ENCODE results near the gene NDE1.
"Not testable (repeated sequence)": the region's sequence is repeated elsewhere in the genome, so short reads cannot be mapped to it uniquely, and the experiment has no call there.

The NDE1 gene, protein sequence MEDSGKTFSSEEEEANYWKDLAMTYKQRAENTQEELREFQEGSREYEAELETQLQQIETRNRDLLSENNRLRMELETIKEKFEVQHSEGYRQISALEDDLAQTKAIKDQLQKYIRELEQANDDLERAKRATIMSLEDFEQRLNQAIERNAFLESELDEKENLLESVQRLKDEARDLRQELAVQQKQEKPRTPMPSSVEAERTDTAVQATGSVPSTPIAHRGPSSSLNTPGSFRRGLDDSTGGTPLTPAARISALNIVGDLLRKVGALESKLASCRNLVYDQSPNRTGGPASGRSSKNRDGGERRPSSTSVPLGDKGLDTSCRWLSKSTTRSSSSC

DNA sequence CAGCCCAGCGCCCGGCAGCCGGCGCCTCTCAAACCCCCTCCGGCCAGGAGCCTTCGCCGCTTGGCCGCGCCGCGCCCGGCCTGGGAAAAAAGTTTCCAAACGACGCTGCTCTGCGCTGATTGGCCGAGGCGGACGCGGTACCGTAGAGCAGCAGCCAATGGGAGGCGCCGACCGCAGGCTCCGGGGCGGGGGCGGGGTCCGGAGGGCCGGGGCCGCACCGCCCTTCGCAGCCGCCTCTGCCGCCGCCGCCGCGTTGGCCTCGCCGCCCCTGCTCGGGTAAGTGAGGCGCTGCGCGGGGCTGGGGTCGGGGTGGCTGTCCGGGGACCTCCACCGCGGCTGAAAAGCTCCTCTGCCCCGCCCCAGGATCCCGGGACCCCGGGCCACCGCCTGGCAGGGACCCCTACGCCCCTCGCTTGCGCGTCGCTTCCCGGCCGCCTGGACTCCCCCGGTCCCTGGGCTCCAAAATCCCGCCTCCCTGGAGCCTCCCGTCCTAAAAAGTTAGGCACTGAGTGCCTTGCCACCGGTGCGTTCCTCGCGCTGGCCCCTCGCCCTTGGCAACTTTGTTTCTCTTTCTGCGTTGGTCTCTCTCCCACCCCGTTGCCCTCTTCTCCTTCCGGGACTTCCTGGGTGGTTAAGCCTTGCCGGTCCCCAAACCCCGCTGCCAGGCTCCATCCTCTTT, at the start of gene NDE1:
TSS of gene NDE1 (plus strand) at position 227 of the 679 bp plus-strand sequence. CDS start 14,534 bp downstream, outside the sequence.
- DNase-seq (ENCODE audit: low spot score in 2 of 2), result peak; percentile 87 to 94
- H3K4me1 ChIP-seq, result peaks cover 25% of the 10 kb centered on the region

DNA sequence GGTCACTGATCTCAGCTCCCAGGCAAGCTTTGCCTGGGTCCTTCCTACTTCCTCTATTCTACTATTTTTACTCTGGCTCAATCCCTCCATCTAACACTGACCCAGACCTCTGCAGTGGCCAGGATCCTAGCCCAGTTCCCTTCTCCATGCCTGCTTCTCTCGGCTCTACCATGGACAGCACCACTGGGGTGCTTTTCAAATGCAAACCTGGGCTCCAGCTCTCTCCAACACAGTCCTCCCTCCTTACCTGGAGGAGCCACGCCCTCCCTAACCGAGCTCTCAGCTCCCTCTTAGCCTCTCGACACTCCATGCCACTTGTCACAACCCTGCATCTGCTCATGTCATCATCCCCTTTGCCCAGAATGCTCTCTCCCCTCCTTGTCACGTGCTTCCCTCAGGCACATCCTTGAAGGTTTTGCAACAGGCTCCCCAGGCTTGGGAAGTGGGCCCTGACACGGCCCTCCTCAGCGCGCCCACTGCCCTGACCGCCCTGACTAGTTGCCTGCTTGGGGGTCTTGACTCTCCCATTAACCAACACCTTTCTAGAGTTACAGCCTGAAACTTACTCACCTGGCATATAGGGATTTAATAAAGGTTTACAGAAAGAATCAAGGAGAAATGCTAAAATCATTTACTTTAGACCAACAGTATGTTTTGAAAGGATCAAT, 48.7 kb upstream of the NDE1 start:
- H3K9me3 ChIP-seq, result no peaks in the 10 kb centered on the region
- in situ Hi-C loops (cut with MboI; ENCODE audit: low sequenced_read_pairs), result no loop called here
- H3K4me3 ChIP-seq, result no peak overlapping the region
- H3K36me3 ChIP-seq (replicated peaks), result peaks cover 19% of the 10 kb centered on the region
- H3K27me3 ChIP-seq (ENCODE audit: low read depth), result no peaks in the 10 kb centered on the region
- DNase-seq (ENCODE audit: low spot score in 2 of 2), result no peak
- no peaks in the 10 kb centered on the region for H3K4me1 ChIP-seq

More for the DNA sequence above, at the start of gene NDE1:
- in situ Hi-C loops (cut with MboI; ENCODE audit: low sequenced_read_pairs), result no loop called here
- H3K27me3 ChIP-seq (ENCODE audit: low read depth), result no peaks in the 10 kb centered on the region
- H3K36me3 ChIP-seq (replicated peaks), result peaks cover 16% of the 10 kb centered on the region
- H3K9me3 ChIP-seq, result no peaks in the 10 kb centered on the region
- peak within 1 kb of the TSS; percentile 87 for H3K4me3 ChIP-seq

DNA sequence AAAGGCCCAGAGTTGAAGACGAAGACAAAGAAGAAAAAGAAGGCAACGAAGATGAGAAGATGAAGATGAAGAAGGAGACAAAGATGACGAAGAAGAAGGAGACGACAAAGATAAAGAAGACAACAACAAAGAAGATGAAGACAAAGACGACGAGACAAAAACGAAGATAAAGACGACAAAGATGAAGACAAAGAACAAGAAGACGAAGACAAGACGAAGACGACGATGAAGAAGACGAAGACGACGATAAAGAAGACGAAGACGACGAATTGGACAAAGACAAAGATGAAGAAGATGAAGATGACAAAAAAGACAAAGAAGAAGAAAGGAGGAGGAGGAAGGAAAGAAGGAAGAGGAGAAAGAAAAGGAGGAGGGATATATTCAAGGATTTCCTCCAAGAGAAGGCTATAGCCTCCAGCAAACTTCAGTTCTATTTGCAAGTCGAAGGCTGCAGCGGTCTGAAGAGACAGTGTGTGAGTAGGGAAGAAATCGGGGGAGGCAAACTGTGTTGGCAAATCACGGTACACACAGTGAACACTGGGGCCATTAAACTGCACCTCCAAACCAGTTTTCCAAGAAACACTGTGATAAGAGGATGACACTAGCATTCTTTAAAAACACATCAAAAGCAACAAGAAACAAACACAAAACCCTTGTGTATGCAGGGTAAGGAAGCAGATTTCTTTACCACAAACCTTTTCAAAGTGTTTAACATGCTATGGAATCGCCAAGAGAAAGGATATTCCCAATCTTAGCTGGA, 47.6 kb upstream of the NDE1 start:
- H3K9me3 ChIP-seq, result no peaks in the 10 kb centered on the region
- no peaks in the 10 kb centered on the region for H3K27me3 ChIP-seq (ENCODE audit: low read depth)
- in situ Hi-C loops (cut with MboI; ENCODE audit: low sequenced_read_pairs), result no loop called here
- H3K4me1 ChIP-seq, result no peaks in the 10 kb centered on the region
- DNase-seq (ENCODE audit: low spot score in 2 of 2), result no peak
- peaks cover 21% of the 10 kb centered on the region for H3K36me3 ChIP-seq (replicated peaks)
- no peak overlapping the region for H3K4me3 ChIP-seq

DNA sequence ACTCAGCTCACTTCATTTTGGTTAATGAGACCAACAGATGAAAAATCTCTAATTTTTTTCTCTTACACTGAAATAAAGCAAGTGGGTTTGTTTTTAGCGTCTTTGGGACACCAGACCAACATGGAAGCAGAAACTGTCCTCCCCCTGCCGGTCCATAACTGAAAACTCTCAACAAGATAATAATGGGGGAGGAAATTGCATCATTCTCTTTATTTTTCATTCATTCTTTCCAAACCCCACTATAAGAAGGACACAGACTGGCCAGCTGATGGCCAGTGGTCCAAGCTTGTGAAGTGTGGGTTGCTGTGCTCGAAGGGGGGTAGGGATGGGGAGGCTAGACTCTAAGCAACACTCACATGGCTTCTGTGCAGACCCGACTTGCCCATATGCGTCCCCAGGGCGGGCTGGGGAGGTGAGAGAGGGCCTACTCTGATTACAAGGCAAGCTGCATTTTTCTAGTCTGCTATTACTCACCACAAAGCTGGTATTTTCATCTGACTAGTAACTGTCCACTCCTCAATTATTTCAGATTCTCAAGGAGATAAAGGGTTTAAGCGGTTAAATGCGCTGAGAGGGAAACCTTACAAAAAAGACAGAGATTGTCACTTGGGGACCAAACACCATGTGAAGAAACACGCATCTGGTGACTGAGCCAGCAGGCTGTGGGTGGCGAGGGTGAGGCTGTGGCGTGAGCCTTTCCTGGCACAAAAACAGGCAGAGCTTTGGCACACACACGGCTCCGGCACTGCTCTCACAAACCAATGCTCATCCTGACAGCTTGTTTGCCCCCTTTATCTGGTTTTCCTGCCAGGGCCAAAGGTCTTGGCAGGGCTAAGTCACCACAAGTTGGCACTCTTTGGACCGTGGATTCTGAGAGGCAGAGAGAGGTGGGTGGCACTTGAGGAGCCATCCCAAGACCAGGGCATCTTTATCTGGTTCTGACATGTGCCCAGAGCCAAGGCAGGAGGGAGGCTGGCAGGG, 45.3 kb upstream of the NDE1 start:
- no peak overlapping the region for H3K4me3 ChIP-seq
- no peaks in the 10 kb centered on the region for H3K4me1 ChIP-seq
- in situ Hi-C loops (cut with MboI; ENCODE audit: low sequenced_read_pairs), result no loop called here
- no peaks in the 10 kb centered on the region for H3K27me3 ChIP-seq (ENCODE audit: low read depth)
- H3K36me3 ChIP-seq (replicated peaks), result peaks cover 35% of the 10 kb centered on the region
- DNase-seq (ENCODE audit: low spot score in 2 of 2), result no peak
- H3K9me3 ChIP-seq, result no peaks in the 10 kb centered on the region

DNA sequence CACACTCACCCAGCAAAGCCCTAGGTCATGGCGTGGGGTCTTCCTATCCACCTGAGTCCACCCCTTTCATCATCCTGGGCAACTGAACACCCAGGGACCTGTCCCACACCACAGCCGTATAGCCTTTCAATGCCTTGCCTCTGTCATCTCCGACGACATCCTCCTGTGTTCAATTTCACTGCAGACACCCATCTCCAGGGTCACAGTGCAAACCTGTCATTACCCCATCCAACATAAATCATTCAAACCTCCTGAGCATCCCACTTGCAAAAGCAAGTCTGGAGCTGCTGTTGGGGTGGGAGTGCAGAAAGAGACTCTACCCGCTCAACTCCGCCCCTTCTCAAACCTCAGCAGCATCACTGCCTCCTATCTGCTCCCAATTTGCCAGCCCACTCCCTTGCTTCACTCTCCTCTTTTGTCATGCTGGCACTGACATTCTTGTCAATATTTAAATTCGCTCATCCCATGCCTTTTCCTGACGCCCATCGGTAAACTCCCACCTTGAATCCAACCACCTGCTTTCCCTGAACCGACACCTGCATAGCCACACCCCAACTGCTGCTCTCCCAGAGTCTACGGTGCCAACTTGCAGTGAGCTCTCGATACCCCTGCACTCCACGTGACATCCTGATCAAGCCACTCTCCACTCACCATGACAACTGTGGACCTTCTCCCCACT, 44.1 kb upstream of the NDE1 start:
- in situ Hi-C loops (cut with MboI; ENCODE audit: low sequenced_read_pairs), result no loop called here
- peaks cover 39% of the 10 kb centered on the region for H3K36me3 ChIP-seq (replicated peaks)

DNA sequence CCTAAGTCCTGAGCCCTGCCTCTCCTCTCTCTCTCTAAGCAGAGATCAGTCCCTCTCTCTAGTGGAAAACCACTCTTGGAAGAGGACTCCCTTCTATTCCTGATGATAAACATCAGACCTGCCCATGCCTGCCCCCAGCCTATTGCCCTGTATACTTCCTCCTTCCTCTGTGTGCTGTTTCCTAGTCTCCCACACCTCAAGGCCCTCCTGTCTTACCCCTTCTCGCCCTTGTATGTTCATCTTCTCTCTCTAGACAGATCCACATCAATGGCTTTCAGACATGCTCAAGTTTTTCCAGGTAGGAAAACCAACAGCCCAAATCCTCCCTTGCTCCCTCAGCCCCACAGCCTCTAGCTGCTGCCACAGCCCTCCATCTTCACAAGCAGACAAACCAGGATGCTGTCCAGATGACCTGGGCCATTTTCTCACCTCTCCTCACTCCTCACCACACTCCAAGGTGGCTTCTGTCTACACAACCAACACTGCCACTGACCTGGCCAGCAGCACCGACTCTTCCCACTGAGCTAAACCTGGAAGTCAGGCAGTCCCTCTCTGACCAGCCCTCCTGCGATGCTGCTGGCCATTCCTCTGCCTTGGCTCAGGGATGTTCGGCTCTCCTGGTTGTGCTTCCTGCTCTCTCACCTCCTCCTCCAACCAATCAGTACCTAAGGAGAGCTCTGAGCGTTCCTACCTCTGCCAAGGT, 43.4 kb upstream of the NDE1 start:
- no peaks in the 10 kb centered on the region for H3K9me3 ChIP-seq
- H3K36me3 ChIP-seq (replicated peaks), result peaks cover 42% of the 10 kb centered on the region
- DNase-seq (ENCODE audit: low spot score in 2 of 2), result no peak
- H3K4me3 ChIP-seq, result no peak overlapping the region
- no peaks in the 10 kb centered on the region for H3K27me3 ChIP-seq (ENCODE audit: low read depth)
- no peaks in the 10 kb centered on the region for H3K4me1 ChIP-seq
- in situ Hi-C loops (cut with MboI; ENCODE audit: low sequenced_read_pairs), result no loop called here

More for the DNA sequence above, 44.1 kb upstream of the NDE1 start:
- Histone ChIP-seq H3K4me3 (no peak overlapping the region), H3K9me3 (no peaks in the 10 kb centered on the region), H3K27me3 (ENCODE audit: low read depth) (no peaks in the 10 kb centered on the region), H3K4me1 (no peaks in the 10 kb centered on the region)
- DNase-seq (ENCODE audit: low spot score in 2 of 2), result no peak

DNA sequence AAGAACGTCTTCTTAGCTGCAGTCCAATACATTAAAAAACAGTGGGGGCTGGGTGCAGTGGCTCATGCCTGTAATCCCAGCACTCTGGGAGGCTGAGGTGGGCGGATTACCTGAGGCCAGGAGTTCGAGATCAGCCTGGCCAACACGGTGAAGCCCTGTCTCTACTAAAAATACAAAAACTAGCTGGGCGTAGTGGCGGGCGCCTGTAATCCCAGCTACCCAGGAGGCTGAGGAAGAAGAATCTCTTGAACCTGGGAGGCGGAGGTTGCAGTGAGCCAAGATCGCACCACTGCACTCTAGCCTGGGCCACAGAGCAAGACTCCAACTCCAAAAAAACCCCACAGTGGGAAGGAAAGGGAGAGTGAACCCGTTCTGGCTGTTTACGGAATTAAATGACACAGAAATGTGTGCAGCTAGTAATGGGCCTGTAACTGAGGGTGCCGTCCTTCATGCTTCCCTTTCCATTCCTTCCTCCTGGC, 42.8 kb upstream of the NDE1 start:
- H3K4me1 ChIP-seq; H3K9me3 ChIP-seq; H3K4me3 ChIP-seq; in situ Hi-C loops (cut with MboI; ENCODE audit: low sequenced_read_pairs); H3K27me3 ChIP-seq (ENCODE audit: low read depth); DNase-seq (ENCODE audit: low spot score in 2 of 2): not testable (repeated sequence)
- H3K36me3 ChIP-seq (replicated peaks), result peaks cover 42% of the 10 kb centered on the region

DNA sequence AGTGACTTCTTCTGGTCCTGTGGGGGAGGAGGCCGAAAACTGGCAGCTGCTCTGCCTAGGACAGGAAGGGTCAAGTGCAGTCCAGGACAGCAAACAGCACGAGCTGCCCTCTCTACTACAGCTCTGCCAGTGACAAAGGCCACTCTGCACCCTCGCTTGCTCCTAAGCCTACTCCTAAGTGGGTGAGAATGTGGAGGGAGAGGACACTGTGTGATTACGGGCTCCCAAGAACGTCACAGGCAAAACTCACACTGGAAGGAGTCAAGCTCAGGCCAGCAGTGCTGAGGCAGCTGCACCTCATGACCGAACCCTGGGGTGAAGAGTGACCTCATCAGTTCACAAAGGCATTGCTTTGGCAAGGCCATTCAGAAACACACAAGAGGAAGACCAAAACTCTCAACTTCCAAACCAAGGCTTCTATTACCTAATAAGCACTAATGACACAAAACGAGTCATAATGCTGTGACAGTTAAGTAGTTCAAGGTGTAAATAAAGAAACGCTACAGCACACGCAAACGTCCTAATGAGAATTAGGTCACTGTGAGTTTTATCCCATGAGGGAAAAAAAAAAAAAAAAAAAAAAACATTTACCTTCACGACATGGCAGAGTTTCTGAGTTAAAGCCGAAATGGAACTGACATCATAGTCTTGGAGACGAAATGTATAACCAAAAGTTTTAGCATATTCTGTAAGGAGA, 42.2 kb upstream of the NDE1 start:
- in situ Hi-C loops (cut with MboI; ENCODE audit: low sequenced_read_pairs), result no loop called here

DNA sequence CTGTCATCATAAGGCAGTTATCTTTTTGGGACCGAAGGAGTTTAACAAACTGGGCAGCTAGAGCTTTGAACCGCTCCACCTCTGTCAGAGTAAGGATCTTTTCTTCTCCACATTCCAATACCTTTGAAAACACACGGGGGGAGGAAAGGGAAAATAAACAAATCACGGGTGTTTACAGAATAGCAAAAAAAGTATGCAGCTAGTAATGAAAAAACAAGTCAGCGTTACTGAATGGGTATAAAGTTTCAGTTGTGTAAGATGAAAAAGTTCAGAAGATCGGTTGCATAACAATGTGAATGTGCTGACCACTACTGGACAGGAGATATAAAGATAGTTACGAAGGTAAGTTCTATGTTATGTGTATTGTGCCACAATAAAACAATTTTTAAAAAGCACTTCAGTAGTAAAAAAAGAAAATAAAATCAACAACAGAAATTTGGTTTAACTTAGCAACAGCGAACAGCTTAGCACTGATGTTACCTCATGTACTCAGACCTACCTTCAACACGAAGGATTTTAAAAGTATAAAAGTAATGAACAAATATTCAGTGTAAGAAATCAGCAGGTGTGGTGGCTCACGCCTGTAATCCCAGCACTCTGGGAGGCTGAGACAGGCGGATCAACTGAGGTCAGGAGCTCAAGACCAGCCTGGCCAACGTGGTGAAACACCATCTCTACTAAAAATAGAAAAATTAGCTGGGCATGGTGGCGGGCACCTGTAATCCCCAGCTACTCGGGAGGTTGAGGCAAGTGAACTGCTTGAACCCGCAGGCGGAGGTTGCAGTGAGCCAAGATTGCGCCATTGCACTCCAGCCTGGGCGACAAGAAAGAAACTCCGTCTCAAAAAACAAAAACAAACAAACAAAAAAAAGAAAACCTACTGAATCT, 41.4 kb upstream of the NDE1 start:
- H3K27me3 ChIP-seq (ENCODE audit: low read depth), result no peaks in the 10 kb centered on the region
- H3K9me3 ChIP-seq, result no peaks in the 10 kb centered on the region
- H3K36me3 ChIP-seq (replicated peaks), result peaks cover 43% of the 10 kb centered on the region
- no peaks in the 10 kb centered on the region for H3K4me1 ChIP-seq
- DNase-seq (ENCODE audit: low spot score in 2 of 2), result no peak
- in situ Hi-C loops (cut with MboI; ENCODE audit: low sequenced_read_pairs), result no loop called here
- H3K4me3 ChIP-seq, result no peak overlapping the region

More for the DNA sequence above, 42.2 kb upstream of the NDE1 start:
- Histone ChIP-seq H3K9me3 (no peaks in the 10 kb centered on the region), H3K4me1 (no peaks in the 10 kb centered on the region), H3K36me3 (replicated peaks) (peaks cover 44% of the 10 kb centered on the region), H3K27me3 (ENCODE audit: low read depth) (no peaks in the 10 kb centered on the region), H3K4me3 (no peak overlapping the region)
- DNase-seq (ENCODE audit: low spot score in 2 of 2), result no peak

DNA sequence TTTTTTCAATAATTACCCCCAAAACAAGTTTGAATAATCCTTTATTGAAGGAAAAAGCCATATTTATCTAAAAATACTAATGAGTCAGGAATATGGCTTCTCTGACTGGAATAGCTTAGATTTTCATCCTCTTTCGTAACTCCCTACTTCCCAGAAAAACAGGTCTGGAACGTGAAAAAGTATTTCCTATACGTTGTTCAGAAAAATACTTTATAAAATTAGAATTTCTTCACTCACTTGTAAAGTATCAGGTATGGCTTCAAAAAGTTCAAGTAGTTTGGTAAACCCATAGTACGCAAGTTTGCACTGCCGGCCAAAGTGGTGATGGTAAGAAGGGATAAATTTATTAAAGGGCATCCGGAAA, 40.8 kb upstream of the NDE1 start:
- Histone ChIP-seq H3K36me3 (replicated peaks) (peaks cover 43% of the 10 kb centered on the region), H3K9me3 (no peaks in the 10 kb centered on the region), H3K27me3 (ENCODE audit: low read depth) (no peaks in the 10 kb centered on the region), H3K4me1 (no peaks in the 10 kb centered on the region), H3K4me3 (no peak overlapping the region)
- DNase-seq (ENCODE audit: low spot score in 2 of 2), result no peak
- in situ Hi-C loops (cut with MboI; ENCODE audit: low sequenced_read_pairs), result no loop called here

Measured in HAP-1 (cell line).